WTC11 (cell line): ENCODE measurements around the gene ERGIC2. TPM values are rescaled to one million over a fixed set of nuclear protein-coding genes. Genes with fewer than 3 reads are reported as not detected.

Source experiments
- ATAC-seq: fragments of 200-7000 bp; cut with Tn5 transposase; 2 replicates; pipeline ENCODE4 v1.10.0; 2021; ENCODE audit warnings: mild to moderate bottlenecking, moderate library complexity
- CTCF ChIA-PET: fragments of 300-600 bp; sonication (Branson Sonifier 250); formaldehyde crosslinking; loops from one replicate; lab custom pipeline; 2021; ENCODE audit warnings: antibody characterized with exemption; lab: Charles Lee
- POLR2A ChIA-PET: fragments of 350-600 bp; sonication (Branson Sonifier 250); formaldehyde crosslinking; loops from one replicate; lab custom pipeline; 2021; ENCODE audit warnings: antibody characterized with exemption; lab: Charles Lee
- DNase-seq: peaks from one replicate; pipeline ENCODE4 v3.0.0; 2021; ENCODE audit warnings: low spot score
- H3K27ac Mint-ChIP-seq: 2 replicates; pipeline ENCODE4 v1.8.0; 2021; ENCODE audit warnings: mixed read lengths
- H3K27me3 Mint-ChIP-seq: 2 replicates; pipeline ENCODE4 v1.8.0; 2021; ENCODE audit warnings: low read depth, mild to moderate bottlenecking, moderate library complexity, mixed read lengths
- H3K36me3 Mint-ChIP-seq: 2 replicates; pipeline ENCODE4 v1.8.0; 2021; ENCODE audit warnings: mixed read lengths
- H3K4me1 Mint-ChIP-seq: 2 replicates; pipeline ENCODE4 v1.8.0; 2022; ENCODE audit warnings: mixed read lengths
- H3K4me3 Mint-ChIP-seq: 2 replicates; pipeline ENCODE4 v1.8.0; 2021; ENCODE audit warnings: mild to moderate bottlenecking, moderate library complexity, mixed read lengths
- H3K9me3 Mint-ChIP-seq: 2 replicates; pipeline ENCODE4 v1.8.0; 2021; ENCODE audit warnings: mixed read lengths
- AFF4 ChIP-seq: sonication (generic); formaldehyde crosslinking; IDR thresholded peaks from 2 replicates; pipeline ENCODE4 v1.8.1; 2023; ENCODE audit warnings: mild to moderate bottlenecking, missing genetic modification reagents, borderline replicate concordance
- ATF3 ChIP-seq: sonication (generic); formaldehyde crosslinking; conservative IDR thresholded peaks from 2 replicates; pipeline ENCODE4 v1.8.1; 2022; ENCODE audit warnings: mild to moderate bottlenecking, missing genetic modification reagents
- ATF6 ChIP-seq: sonication (generic); formaldehyde crosslinking; IDR thresholded peaks from 2 replicates; pipeline ENCODE4 v1.8.1; 2023; ENCODE audit warnings: mild to moderate bottlenecking, missing genetic modification reagents
- ELF4 ChIP-seq: sonication (generic); formaldehyde crosslinking; IDR thresholded peaks from 2 replicates; pipeline ENCODE4 v1.8.1; 2022; ENCODE audit warnings: low read depth, mild to moderate bottlenecking, moderate library complexity, missing genetic modification reagents
- ESRRA ChIP-seq: sonication (generic); formaldehyde crosslinking; IDR thresholded peaks from 2 replicates; pipeline ENCODE4 v1.8.1; 2022; ENCODE audit warnings: mild to moderate bottlenecking, missing genetic modification reagents, borderline replicate concordance
- IRF2 ChIP-seq: sonication (generic); formaldehyde crosslinking; IDR thresholded peaks from 2 replicates; pipeline ENCODE4 v1.8.0; 2022; ENCODE audit warnings: low read depth, missing genetic modification reagents, borderline replicate concordance
- MAX ChIP-seq: sonication (generic); formaldehyde crosslinking; IDR thresholded peaks from 2 replicates; pipeline ENCODE4 v1.8.0; 2022; ENCODE audit warnings: mild to moderate bottlenecking, missing genetic modification reagents
- NFATC4 ChIP-seq: fragments of 250-450 bp; sonication (Bioruptor Pico); IDR thresholded peaks from 2 replicates; pipeline ENCODE4 v1.9.0; 2021; ENCODE audit warnings: mild to moderate bottlenecking
- NFE2L1 ChIP-seq: sonication (generic); formaldehyde crosslinking; IDR thresholded peaks from 2 replicates; pipeline ENCODE4 v1.8.1; 2023; ENCODE audit warnings: missing genetic modification reagents
- NFYB ChIP-seq: sonication (generic); formaldehyde crosslinking; conservative IDR thresholded peaks from 2 replicates; pipeline ENCODE4 v1.8.0; 2022; ENCODE audit warnings: low read depth, missing genetic modification reagents
- NR3C1 ChIP-seq: sonication (generic); formaldehyde crosslinking; conservative IDR thresholded peaks from 2 replicates; pipeline ENCODE4 v1.8.1; 2023; ENCODE audit warnings: low read depth, mild to moderate bottlenecking, missing genetic modification reagents
- SMAD4 ChIP-seq: sonication (generic); formaldehyde crosslinking; IDR thresholded peaks from 2 replicates; pipeline ENCODE4 v1.8.0; 2022; ENCODE audit warnings: mild to moderate bottlenecking, missing genetic modification reagents
- ZNF425 ChIP-seq: fragments of 250-450 bp; sonication (Bioruptor Pico); conservative IDR thresholded peaks from 2 replicates; pipeline ENCODE4 v1.9.0; 2021; ENCODE audit warnings: mild to moderate bottlenecking
- total RNA-seq: library from RNA; stranded (reverse); gene quantifications from 3 replicates; pipeline ENCODE4 v1.2.3, GENCODE V29; 2021
- TF ChIP-seq, protein P1 (sequence below): sonication (generic); formaldehyde crosslinking; IDR thresholded peaks from 2 replicates; pipeline ENCODE4 v1.8.0; 2023; ENCODE audit warnings: mild to moderate bottlenecking, missing genetic modification reagents
- TF ChIP-seq, protein P2 (sequence below): fragments of 200-600 bp; IDR thresholded peaks from 2 replicates; pipeline ENCODE4 v1.8.0; 2022; ENCODE audit warnings: antibody characterized with exemption

Gene ERGIC2
- total RNA-seq, 1 experiment from 2014 or later, result 51.4 TPM

DNA sequence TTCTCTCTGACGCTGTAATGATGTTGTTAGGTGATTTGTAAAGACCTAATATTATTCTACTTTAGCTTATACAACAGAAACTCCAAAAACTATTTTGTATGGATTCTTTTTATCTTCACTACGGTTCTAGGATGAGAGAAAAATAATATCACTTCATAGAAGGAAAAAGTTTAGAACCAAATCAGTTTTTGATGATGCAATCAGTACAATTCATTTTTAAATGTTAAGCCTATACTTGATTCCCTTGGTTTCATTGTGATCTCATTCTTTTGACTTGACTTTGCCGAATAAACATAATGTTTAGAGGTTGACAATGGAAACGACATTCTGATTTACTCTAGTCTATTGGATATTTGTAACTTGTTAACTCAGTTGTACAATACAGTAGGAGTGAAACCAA, 24.6 kb upstream of the ERGIC2 start (continued):
- TF ChIP-seq ATF3 (CRISPR knock-in tag) (no peak), NFATC4 (no peak), ZNF425 (CRISPR knock-in tag) (no peak)

DNA sequence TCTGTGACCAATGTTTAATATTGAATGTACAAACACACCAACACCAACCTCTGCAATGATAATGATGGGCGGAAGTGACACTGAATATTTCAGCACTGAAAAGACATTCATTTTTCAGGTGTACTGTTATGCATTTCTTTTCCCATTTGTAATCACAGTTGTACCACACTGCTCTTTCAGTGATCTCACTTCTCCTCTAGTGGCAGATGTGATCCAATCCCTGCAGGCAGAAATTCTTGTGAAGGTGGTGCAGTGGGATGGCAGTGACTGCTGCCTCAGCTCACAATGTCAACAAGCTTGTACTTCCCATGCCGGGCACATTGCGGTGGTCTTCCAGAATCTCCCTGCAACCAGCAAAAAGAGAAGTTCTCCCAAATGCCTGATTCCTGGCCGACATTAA, 23.0 kb upstream of the ERGIC2 start:
- Mint-ChIP-seq H3K27me3 (no peaks in the 10 kb centered on the region; the same call in none of the 2 replicates), H3K9me3 (peaks cover 4% of the 10 kb centered on the region; the same call in 1 of the 2 replicates), H3K36me3 (no peaks in the 10 kb centered on the region), H3K27ac (no peak overlapping the region), H3K4me3 (no peak overlapping the region)
- ChIA-PET CTCF (no interaction called here), POLR2A (no interaction called here)
- no peak for ATAC-seq
- TF ChIP-seq, protein P1, sequence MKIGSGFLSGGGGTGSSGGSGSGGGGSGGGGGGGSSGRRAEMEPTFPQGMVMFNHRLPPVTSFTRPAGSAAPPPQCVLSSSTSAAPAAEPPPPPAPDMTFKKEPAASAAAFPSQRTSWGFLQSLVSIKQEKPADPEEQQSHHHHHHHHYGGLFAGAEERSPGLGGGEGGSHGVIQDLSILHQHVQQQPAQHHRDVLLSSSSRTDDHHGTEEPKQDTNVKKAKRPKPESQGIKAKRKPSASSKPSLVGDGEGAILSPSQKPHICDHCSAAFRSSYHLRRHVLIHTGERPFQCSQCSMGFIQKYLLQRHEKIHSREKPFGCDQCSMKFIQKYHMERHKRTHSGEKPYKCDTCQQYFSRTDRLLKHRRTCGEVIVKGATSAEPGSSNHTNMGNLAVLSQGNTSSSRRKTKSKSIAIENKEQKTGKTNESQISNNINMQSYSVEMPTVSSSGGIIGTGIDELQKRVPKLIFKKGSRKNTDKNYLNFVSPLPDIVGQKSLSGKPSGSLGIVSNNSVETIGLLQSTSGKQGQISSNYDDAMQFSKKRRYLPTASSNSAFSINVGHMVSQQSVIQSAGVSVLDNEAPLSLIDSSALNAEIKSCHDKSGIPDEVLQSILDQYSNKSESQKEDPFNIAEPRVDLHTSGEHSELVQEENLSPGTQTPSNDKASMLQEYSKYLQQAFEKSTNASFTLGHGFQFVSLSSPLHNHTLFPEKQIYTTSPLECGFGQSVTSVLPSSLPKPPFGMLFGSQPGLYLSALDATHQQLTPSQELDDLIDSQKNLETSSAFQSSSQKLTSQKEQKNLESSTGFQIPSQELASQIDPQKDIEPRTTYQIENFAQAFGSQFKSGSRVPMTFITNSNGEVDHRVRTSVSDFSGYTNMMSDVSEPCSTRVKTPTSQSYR (CRISPR knock-in tag), result no peak
- TF ChIP-seq NR3C1 (CRISPR knock-in tag) (no peak), ELF4 (no peak), NFYB (no peak), SMAD4 (no peak), MAX (CRISPR knock-in tag) (no peak), AFF4 (CRISPR knock-in tag) (no peak), NFE2L1 (CRISPR knock-in tag) (no peak), IRF2 (CRISPR knock-in tag) (no peak), ATF6 (CRISPR knock-in tag) (no peak), ESRRA (CRISPR knock-in tag) (no peak)
- TF ChIP-seq, protein P2, sequence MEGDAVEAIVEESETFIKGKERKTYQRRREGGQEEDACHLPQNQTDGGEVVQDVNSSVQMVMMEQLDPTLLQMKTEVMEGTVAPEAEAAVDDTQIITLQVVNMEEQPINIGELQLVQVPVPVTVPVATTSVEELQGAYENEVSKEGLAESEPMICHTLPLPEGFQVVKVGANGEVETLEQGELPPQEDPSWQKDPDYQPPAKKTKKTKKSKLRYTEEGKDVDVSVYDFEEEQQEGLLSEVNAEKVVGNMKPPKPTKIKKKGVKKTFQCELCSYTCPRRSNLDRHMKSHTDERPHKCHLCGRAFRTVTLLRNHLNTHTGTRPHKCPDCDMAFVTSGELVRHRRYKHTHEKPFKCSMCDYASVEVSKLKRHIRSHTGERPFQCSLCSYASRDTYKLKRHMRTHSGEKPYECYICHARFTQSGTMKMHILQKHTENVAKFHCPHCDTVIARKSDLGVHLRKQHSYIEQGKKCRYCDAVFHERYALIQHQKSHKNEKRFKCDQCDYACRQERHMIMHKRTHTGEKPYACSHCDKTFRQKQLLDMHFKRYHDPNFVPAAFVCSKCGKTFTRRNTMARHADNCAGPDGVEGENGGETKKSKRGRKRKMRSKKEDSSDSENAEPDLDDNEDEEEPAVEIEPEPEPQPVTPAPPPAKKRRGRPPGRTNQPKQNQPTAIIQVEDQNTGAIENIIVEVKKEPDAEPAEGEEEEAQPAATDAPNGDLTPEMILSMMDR, result no peak
- TF ChIP-seq, all 79 proteins: peak for 0
- DNase-seq, result no peak
- no peaks in the 10 kb centered on the region for H3K4me1 Mint-ChIP-seq
